Fibroblast of pulmonary artery (primary cell): ENCODE measurements around the gene TRPM1.

ENCODE experiments used
- DNase-seq: peaks from one replicate; pipeline ENCODE4 v3.0.0-alpha.2; 2010; ENCODE audit warnings: low read depth
- H3K4me3 ChIP-seq: replicated peaks from 2 replicates; pipeline ENCODE4 v1.5.1; 2011; ENCODE audit warnings: low read depth, mild to moderate bottlenecking, control low read depth, low read length, moderate library complexity
- CTCF ChIP-seq: IDR thresholded peaks from 2 replicates; pipeline ENCODE4 v1.5.1; 2011; ENCODE audit warnings: mild to moderate bottlenecking, control low read depth, low read length, inconsistent platforms; ENCODE audit errors: missing control alignments

The TRPM1 gene

DNA sequence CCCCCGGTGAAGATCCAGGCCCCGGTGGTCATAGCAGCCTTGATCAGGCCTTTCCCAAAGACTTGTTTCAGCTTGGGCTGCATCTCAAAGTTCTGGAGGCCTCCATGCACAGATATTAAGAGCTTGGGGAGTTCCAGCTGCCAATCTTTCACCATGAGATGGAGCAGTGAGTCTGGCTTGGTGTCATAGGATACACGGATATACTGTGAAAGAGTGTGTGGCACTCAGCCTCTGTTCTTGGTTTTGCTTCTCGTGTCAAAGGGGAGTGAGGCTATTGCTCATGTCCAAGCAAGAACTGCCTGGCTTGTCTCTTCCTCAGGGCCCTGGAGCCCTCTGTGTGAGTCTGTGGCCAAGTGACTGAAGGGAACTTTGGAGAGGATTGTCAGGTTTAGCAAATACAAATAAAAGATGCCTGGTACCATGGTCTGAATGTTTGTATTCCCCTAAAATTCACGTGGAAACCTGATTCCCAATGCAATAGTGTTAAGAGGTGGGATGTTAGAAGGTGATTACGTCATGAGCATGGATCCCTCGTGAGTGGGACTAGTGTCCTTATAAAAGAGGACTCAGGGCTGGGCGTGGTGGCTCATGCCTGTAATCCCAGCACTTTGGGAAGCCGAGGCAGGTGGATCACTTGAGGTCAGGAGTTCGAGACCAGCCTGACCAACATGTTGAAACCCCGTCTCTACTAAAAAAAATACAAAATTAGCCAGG, 33.5 kb downstream of the TRPM1 start:
- TF ChIP-seq CTCF, result no peak
- H3K4me3 ChIP-seq, result no peak overlapping the region
- no peak for DNase-seq

DNA sequence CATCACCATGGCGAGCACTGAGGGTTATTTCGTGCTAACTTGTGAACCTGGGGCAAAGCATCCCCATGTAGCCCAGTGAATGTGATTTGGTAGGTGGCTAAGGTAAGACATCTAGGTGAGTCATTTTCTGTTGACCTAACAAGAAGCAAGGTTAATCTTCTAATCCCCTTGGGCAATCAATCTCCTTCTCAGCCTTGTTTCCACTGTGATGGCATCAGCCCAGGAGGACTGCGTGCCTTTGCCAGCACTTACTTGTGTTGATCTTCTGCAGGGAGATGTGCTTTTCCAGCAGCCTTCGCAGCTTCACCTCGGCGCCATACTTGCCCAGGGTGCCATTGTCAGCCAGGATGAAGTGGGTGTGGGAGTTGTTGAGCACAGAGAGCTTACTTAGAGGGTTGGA, 35.7 kb downstream of the TRPM1 start:
- TF ChIP-seq CTCF, result no peak
- no peak for DNase-seq
- no peak overlapping the region for H3K4me3 ChIP-seq

- H3K4me3 ChIP-seq, result no peak overlapping the region
- no peak for TF ChIP-seq CTCF
- no peak for DNase-seq
Measured at GRCh38 chr15:31062911-31063310, 38.6 kb downstream of the TRPM1 start.

GRCh38 chr15:31062310-31062847, 39.1 kb downstream of the TRPM1 start:
- DNase-seq, result no peak
- no peak for TF ChIP-seq CTCF
- H3K4me3 ChIP-seq, result no peak overlapping the region

- no peak for TF ChIP-seq CTCF
- DNase-seq, result no peak
- H3K4me3 ChIP-seq, result no peak overlapping the region
Measured at GRCh38 chr15:31060429-31061140, 40.9 kb downstream of the TRPM1 start.

DNA sequence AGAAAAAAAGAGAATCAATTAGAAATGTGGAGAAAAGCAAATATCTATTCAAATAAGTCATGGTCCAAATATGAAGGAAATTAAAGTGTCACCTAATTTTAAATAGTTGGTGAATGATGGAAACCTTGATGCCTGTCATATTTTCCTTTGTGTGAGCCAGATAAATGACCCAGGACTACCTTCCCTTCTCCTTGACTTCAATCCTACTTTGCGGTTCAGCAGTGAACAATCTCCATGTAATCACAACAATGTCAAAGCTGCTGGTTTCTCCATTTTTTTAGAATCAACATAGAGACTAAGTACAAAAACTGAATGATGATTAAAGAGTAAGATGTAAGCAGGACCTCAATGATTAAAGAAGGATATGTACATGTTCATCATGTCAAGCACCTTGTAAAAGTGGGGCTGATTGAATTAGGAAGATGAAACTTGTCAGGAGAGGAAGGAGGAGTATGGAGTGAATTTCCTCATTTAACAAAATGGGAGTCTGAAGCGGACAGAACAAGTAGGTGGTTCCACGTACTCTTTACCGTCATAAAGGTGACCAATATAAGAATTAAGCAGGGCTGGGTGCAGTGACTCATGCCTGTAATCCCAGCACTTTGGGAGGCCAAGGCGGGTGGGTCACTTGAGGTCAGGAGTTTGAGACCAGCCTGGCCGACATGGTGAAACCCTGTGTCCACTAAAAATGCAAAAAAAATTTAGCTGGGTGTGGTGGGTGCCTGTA, 43.1 kb downstream of the TRPM1 start:
- H3K4me3 ChIP-seq, result no peak overlapping the region
- no peak for TF ChIP-seq CTCF
- DNase-seq, result no peak
